Dendritic cell treated with granulocyte-macrophage colony-stimulating factor and Interleukin-4, amounts not matched to agents 40 ng/mL and 50 ng/mL, for 4 days (primary cell): ENCODE results near the gene TXNRD1.

Experiments used
- H3K27ac Mint-ChIP-seq: one replicate; pipeline ENCODE4 v1.8.0; 2022; ENCODE audit warnings: mild to moderate bottlenecking, mixed read lengths
- H3K27me3 Mint-ChIP-seq: one replicate; pipeline ENCODE4 v1.8.0; 2022; ENCODE audit warnings: mild to moderate bottlenecking, mixed read lengths
- H3K36me3 Mint-ChIP-seq: one replicate; pipeline ENCODE4 v1.8.0; 2022; ENCODE audit warnings: low read depth, mixed read lengths
- H3K4me1 Mint-ChIP-seq: one replicate; pipeline ENCODE4 v1.8.0; 2022; ENCODE audit warnings: low read depth, mixed read lengths
- H3K4me3 Mint-ChIP-seq: one replicate; pipeline ENCODE4 v1.8.0; 2022; ENCODE audit warnings: mild to moderate bottlenecking, moderate library complexity, mixed read lengths
- H3K9me3 Mint-ChIP-seq: one replicate; pipeline ENCODE4 v1.8.0; 2022; ENCODE audit warnings: mixed read lengths
- intact Hi-C: fragments of 100-400 bp; cut with micrococcal nuclease; formaldehyde crosslinking; loops from one replicate; pipeline ENCODE4 v1.15.0; 2022

The TXNRD1 gene

DNA sequence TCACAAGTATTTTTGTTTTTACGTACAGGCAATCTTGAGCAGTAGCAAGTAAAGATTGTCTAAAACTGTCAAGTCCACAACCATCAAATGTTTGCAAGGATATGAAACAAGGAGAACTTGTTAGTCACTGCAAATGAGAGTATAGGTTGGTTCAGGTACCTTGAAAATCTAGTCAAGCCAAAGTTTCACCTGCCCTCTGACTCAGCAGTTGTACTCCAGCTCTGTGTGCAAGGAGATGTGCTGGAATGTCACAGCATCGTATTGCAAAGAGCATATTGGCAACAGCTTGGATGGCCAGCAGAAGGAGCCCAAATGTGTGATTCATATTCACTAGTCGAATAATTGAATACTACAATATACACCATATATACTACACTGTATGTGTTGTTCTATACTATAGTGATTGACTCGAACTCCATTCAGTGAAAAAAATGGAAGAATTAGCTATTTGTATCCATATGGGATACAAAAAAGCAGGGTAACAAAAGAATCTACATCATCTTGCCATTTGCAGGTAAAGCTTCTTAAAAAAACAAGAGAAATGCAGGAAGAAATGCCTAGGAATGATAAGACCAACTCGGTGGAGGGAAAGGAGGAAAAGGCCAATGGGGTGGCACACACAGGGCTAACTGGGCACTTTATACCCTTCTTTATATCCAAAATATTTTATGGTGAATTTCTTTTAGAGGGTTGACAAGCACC lies 131.9 kb downstream of the TXNRD1 start:
- Mint-ChIP-seq H3K4me1 (peaks cover 4% of the 10 kb centered on the region), H3K36me3 (peaks cover 92% of the 10 kb centered on the region), H3K27ac (no peak overlapping the region), H3K27me3 (no peaks in the 10 kb centered on the region), H3K4me3 (no peak overlapping the region), H3K9me3 (no peaks in the 10 kb centered on the region)
- intact Hi-C loops = no loop called here

DNA sequence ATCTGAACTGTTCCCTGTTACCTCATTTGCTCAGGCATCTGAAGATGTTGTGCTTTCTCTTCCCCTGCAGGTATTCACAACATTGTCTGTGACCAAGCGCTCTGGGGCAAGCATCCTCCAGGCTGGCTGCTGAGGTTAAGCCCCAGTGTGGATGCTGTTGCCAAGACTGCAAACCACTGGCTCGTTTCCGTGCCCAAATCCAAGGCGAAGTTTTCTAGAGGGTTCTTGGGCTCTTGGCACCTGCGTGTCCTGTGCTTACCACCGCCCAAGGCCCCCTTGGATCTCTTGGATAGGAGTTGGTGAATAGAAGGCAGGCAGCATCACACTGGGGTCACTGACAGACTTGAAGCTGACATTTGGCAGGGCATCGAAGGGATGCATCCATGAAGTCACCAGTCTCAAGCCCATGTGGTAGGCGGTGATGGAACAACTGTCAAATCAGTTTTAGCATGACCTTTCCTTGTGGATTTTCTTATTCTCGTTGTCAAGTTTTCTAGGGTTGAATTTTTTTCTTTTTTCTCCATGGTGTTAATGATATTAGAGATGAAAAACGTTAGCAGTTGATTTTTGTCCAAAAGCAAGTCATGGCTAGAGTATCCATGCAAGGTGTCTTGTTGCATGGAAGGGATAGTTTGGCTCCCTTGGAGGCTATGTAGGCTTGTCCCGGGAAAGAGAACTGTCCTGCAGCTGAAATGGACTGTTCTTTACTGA lies 132.9 kb downstream of the TXNRD1 start:
- no peaks in the 10 kb centered on the region for H3K4me1 Mint-ChIP-seq
- peaks cover 88% of the 10 kb centered on the region for H3K36me3 Mint-ChIP-seq
- H3K27me3 Mint-ChIP-seq = no peaks in the 10 kb centered on the region
- no peak overlapping the region for H3K27ac Mint-ChIP-seq
- H3K4me3 Mint-ChIP-seq = no peak overlapping the region
- intact Hi-C loops = no loop called here
- H3K9me3 Mint-ChIP-seq = no peaks in the 10 kb centered on the region

DNA sequence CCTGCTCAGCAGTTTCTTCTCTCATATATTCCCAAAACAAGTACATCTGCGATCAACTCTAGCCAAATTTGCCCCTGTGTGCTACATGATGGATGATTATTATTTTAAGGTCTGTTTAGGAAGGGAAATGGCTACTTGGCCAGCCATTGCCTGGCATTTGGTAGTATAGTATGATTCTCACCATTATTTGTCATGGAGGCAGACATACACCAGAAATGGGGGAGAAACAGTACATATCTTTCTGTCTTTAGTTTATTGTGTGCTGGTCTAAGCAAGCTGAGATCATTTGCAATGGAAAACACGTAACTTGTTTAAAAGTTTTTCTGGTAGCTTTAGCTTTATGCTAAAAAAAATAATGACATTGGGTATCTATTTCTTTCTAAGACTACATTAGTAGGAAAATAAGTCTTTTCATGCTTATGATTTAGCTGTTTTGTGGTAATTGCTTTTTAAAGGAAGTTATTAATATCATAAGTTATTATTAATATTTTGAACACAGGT lies 133.5 kb downstream of the TXNRD1 start:
- no peaks in the 10 kb centered on the region for H3K27me3 Mint-ChIP-seq
- H3K4me1 Mint-ChIP-seq = no peaks in the 10 kb centered on the region
- H3K27ac Mint-ChIP-seq = no peak overlapping the region
- intact Hi-C loops = no loop called here
- peaks cover 88% of the 10 kb centered on the region for H3K36me3 Mint-ChIP-seq
- H3K4me3 Mint-ChIP-seq = no peak overlapping the region
- H3K9me3 Mint-ChIP-seq = no peaks in the 10 kb centered on the region

DNA sequence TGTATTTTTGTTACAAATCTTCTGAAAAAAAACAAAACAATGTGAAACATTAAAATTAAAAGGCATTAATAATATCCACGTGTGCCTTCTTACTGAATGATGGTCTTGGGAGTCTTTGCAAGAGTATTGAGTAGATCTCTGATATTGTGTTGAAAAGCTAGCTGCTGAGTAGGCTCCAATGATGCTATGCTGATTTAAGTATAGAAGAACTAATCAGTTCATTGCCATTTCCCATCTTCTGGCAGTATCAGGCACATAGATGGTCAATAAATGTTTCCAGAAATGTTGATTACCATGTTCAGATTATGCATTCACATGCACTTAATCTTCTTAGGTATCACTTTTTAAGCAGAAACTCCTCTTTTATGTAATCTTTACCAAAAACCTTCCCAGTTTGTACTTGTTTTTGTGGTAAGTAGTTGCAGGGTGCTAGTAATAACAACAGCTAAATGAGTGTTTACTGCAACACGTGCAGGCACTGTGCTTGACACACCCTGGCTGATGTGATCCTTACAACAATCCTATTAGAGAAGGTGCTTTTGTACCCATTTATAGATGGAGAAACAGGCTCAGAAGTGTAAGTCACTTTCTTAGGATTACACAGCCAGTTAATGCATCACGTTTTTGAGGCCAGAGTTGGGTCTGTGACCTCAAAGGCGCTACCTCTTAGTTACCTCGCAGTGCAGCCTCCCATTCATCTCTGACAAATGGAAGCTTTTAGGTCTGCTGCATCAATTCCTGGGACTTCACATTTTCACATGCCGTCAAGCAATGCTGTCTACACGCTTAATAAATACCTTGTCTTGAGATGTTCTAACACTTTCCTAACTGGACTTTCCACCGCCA lies 134.9 kb downstream of the TXNRD1 start:
- Mint-ChIP-seq H3K27ac (no peak overlapping the region), H3K36me3 (peaks cover 89% of the 10 kb centered on the region), H3K27me3 (no peaks in the 10 kb centered on the region), H3K9me3 (no peaks in the 10 kb centered on the region), H3K4me3 (no peak overlapping the region), H3K4me1 (no peaks in the 10 kb centered on the region)
- intact Hi-C loops = no loop called here

DNA sequence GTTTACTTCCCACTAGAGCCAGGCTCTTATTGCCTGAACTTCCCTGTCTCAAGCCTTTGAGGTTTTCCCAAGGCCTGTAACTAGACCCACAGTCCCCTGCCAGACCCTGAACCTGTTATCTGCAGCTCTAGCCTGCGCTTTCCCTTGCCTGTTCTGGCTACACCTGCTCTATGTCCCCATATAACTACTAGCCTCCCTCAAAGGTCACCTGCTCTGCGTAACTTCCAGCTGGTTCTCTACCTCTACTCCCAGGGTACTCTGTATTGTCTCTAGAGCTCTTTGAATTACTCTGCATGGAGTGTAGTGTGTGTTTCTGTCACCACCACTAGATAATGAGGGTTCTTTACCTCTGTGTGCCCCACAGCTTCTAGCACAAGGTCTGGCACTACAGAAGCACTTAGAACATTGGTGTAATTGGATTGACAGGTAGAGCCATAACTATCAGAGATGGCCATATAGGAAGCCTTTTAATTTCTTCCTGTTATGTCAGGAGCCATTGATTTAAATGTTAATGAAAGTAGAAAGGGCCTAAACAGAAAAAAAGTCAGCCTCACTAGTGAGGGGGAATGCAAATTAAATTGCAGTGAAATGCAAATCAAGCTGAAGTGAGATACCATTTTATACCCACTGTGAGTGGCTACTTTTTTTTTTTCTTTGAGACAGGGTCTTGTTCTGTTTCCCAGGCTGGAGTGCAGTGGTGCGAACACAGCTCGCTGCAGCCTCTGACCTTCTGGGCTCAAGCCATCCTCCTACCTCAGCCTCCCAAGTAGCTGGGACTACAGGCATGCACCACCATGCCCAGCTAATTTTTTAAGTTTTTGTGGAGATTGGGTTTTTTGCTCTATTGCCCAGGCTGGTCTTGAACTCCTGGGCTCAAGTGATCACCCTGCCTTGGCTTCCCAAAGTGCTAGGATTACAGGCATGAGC lies 135.7 kb downstream of the TXNRD1 start:
- H3K36me3 Mint-ChIP-seq = peaks cover 83% of the 10 kb centered on the region
- intact Hi-C loops = no loop called here
- no peak overlapping the region for H3K4me3 Mint-ChIP-seq
- H3K27ac Mint-ChIP-seq = no peak overlapping the region
- H3K27me3 Mint-ChIP-seq = no peaks in the 10 kb centered on the region
- no peaks in the 10 kb centered on the region for H3K4me1 Mint-ChIP-seq
- H3K9me3 Mint-ChIP-seq = no peaks in the 10 kb centered on the region

DNA sequence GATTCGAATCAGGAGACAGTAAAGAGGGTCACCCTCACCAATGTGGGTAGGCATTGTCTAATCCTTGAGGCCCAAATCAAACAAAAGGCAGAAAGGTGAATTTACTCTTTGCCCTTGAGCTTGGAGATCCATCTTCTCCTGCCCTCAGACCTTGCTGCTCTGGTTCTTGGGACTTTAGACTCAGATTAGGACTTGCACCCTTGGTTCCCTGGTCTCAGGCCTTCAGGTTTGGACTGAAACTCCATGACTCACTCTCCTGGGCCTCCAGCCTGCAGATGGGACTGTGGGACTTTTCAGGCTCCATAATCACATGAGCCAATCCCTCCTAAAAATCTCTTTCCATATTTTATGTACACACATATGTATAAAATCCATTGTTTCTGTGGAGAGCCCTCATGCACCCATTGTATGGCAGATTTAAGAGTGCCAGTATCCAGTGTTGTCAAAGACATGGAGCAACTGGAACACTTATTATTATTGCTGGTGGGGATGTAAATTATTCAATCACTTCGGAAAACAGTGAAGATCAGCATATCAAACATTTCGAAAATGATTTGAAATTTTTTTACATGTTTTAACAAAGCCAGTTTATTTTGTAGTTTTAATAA lies 136.6 kb downstream of the TXNRD1 start:
- intact Hi-C loops = no loop called here
- Mint-ChIP-seq H3K27me3 (no peaks in the 10 kb centered on the region), H3K27ac (no peak overlapping the region), H3K36me3 (peaks cover 75% of the 10 kb centered on the region), H3K9me3 (no peaks in the 10 kb centered on the region), H3K4me3 (no peak overlapping the region), H3K4me1 (no peaks in the 10 kb centered on the region)

DNA sequence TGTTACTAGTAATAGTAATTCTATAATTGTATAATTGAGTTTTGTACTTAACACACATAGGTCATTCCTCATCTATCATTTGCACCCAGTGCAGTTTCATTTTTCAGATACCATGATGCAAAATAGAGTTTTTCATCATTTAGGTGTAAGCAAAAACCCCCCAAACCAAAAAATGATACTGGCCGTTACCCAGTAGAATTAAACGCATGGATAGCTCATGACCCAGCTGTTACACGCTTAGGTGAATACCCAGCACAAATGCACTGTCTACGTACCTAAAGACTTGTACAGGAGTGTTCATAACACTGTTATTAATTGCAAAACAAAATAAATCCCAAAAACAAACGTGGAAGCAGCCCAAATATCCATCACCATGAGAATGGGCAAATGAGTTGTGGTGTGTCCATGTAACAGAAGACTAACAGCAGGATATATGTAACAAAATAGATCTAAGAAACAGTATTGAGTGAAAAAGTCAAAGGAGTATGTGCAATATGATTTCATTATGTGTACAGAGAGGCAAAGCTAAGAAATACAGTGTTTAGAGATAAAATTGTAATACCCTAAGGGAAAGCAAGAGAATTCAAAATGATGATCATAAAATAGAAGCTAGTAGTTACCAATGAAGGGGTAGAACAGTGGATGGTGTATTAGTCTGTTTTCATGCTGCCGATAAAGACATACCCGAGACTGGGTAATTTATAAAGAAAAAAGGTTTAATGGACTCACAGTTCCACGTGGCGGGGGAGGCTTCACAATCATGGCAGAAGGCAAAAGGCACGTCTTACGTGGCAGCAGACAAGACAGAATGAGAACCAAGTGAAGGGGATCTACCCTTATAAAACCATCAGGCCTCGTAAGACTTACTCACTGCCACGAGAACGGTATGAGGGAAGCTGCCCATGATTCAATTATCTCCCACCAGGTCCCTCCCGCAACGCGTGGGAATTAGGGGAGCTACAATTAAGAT lies 137.7 kb downstream of the TXNRD1 start:
- H3K9me3 Mint-ChIP-seq = no peaks in the 10 kb centered on the region
- H3K27me3 Mint-ChIP-seq = no peaks in the 10 kb centered on the region
- H3K4me1 Mint-ChIP-seq = no peaks in the 10 kb centered on the region
- peaks cover 64% of the 10 kb centered on the region for H3K36me3 Mint-ChIP-seq
- intact Hi-C loops = no loop called here
- no peak overlapping the region for H3K27ac Mint-ChIP-seq
- no peak overlapping the region for H3K4me3 Mint-ChIP-seq

DNA sequence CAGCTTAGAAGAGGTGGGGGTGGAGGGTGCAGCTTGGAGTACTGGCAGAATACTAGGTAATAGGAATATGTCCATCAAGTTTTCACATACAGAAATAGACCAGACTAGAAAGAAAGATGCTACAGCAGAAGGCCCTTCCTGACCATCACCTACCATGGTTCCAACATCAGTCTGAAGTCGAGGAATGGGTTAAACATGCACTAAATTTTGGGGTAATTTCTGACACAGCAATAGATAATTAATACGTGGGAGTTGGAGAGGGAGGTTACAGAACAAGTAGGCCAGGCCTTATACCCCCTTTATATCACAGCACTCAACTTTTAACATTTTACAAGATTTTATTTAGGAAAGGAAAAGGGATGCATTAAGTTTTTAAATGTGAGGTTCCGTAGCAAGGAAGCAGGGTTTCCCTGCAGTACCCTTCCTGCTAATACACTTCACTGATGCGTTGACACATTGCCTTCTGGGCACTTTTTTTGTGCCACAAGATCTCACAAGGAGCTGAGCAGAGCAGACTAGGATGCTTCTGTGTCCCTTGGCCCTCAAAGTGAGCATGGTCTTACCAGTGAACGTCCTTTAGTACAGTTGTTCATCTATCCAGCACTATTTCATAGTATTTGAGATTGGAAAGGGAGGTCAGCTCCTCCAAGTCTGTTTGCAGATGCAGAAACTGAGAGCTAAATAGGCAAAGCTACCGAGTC lies 138.7 kb downstream of the TXNRD1 start:
- Mint-ChIP-seq H3K27me3 (no peaks in the 10 kb centered on the region), H3K4me1 (no peaks in the 10 kb centered on the region), H3K27ac (no peak overlapping the region), H3K36me3 (peaks cover 54% of the 10 kb centered on the region), H3K4me3 (no peak overlapping the region), H3K9me3 (no peaks in the 10 kb centered on the region)
- intact Hi-C loops = no loop called here

DNA sequence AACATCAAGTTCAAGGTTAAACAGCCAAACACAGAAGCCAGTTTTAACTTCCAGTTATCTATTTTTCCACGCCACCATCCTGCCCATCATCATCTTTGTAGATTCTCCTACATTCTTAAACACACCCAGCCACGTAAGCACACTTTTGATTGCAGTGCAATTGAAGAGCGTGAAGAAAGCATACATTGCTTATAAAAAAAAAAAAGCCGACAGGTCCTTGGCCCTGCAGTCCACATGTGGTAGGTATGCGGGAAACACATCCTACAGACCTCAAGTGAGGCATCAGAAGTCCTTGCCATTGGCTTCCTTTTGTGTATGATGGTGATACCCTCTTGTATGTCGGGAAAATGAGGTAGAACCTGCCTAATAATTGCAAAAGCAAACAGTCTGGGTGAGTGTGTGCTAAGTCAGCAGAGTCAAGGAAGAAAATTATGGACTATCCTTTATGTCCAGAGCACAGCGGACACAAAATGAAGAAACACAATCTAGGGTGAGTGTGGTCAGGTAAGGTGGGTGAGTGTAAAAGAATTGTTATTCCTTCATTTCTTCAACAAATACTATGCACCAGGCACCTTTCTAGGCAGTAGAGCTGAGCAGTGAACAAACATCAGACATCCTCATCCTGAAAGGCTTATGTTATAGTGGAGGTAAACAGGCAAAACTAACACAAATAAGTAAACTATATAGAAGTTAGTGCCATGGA lies 139.4 kb downstream of the TXNRD1 start:
- Mint-ChIP-seq H3K4me1 (no peaks in the 10 kb centered on the region), H3K9me3 (no peaks in the 10 kb centered on the region), H3K4me3 (no peak overlapping the region), H3K36me3 (peaks cover 47% of the 10 kb centered on the region), H3K27ac (no peak overlapping the region), H3K27me3 (no peaks in the 10 kb centered on the region)
- intact Hi-C loops = loop anchor here (5.0 kb wide), 1 partner anchor 138 kb away; the partner anchor contains the start of gene TXNRD1

DNA sequence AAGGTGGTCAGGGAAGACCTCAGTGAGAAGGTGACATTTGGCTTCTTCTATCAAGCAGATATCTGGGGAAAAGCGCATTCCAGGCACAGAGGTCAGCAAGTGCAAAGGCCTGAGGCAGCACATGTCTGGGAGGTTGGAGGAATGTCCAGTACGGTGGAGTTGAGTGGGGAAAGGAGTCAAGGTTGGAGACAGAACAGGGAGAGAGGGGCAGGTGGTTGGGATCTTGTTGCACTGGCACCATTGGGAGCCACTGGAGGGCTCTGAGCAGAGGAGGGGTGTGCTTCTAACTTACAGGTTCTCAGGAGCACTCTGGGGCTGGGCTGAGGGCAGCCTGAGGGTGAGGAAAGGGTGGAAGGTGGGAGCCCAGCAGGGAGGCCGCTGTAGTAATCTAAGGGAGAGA lies 140.1 kb downstream of the TXNRD1 start:
- H3K27me3 Mint-ChIP-seq = no peaks in the 10 kb centered on the region

More for the DNA sequence above, 140.1 kb downstream of the TXNRD1 start:
- no peaks in the 10 kb centered on the region for H3K9me3 Mint-ChIP-seq
- H3K27ac Mint-ChIP-seq = no peak overlapping the region
- intact Hi-C loops = loop anchor here (5.0 kb wide), 1 partner anchor 138 kb away; the partner anchor contains the start of gene TXNRD1
- no peak overlapping the region for H3K4me3 Mint-ChIP-seq
- H3K36me3 Mint-ChIP-seq = peaks cover 41% of the 10 kb centered on the region
- H3K4me1 Mint-ChIP-seq = no peaks in the 10 kb centered on the region
